Breast epithelium (tissue), 4 donors: Measurements from ENCODE around the gene MAD1L1. TPM values are rescaled to one million over a fixed set of nuclear protein-coding genes. Genes with fewer than 3 reads are reported as not detected.
A peak's percentile ranks its signal among the peaks of the same experiment; 100 is the strongest.

ENCODE experiments used
- DNase-seq, 2 donors: peaks; one replicate each; pipeline ENCODE4 v3.0.0-alpha.2; 2019; ENCODE audit warnings: low spot score in 2 of 2
- H3K27ac ChIP-seq, 2 donors: fragments of 200-600 bp; sonication (generic) in 1 of 2; one replicate each; pipeline ENCODE4 v1.5.1; 2016 to 2019; ENCODE audit warnings: mild to moderate bottlenecking in 1 of 2
- H3K27me3 ChIP-seq, 2 donors: fragments of 200-600 bp; sonication (generic) in 1 of 2; one replicate each; pipeline versions ENCODE4 v1.5.1 to v1.6.0; 2017 to 2019; ENCODE audit warnings: control low read depth in 1 of 2, mild to moderate bottlenecking in 1 of 2
- H3K36me3 ChIP-seq: fragments of 200-600 bp; one replicate; pipeline ENCODE4 v1.5.1; 2019
- H3K4me1 ChIP-seq, 2 donors: fragments of 200-600 bp; sonication (generic); one replicate each; pipeline ENCODE4 v1.5.1; 2016 to 2019; ENCODE audit warnings: control low read depth in 1 of 2
- H3K4me3 ChIP-seq, 3 donors: fragments of 200-600 bp; sonication (generic); 1 replicate in 2 of 3; 2 replicates in 1 of 3; pipeline ENCODE4 v1.5.1; 2016 to 2019; ENCODE audit warnings: mild to moderate bottlenecking in 3 of 3, moderate library complexity in 2 of 3
- H3K9me3 ChIP-seq, 2 donors: fragments of 200-600 bp; sonication (generic) in 1 of 2; one replicate each; pipeline ENCODE4 v1.5.1; 2016 to 2019; ENCODE audit warnings: control low read depth in 1 of 2
- POLR2A ChIP-seq: fragments of 450-650 bp; IDR thresholded peaks from one replicate; pipeline ENCODE4 v1.6.1; 2016; ENCODE audit warnings: antibody characterized with exemption, mild to moderate bottlenecking, moderate library complexity
- POLR2AphosphoS5 ChIP-seq, 3 donors: sonication (generic); formaldehyde crosslinking; IDR thresholded peaks; one replicate each; pipeline ENCODE4 v1.6.1; 2017; ENCODE audit warnings: antibody characterized with exemption in 3 of 3
- intact Hi-C: fragments of 100-400 bp; cut with DNase I; formaldehyde crosslinking; loops from one replicate; pipeline ENCODE4 v1.15.1; 2023; ENCODE audit warnings: low total_unique reads
- total RNA-seq, 3 donors: library from RNA; depleted of rRNA; stranded (reverse); fragments of >200 nt; gene quantifications; one replicate each; pipeline ENCODE4 v1.1.0, GENCODE V29; 2016
- TF ChIP-seq, protein P1 (sequence below), 3 donors: fragments of 450-650 bp; IDR thresholded peaks; one replicate each; pipeline ENCODE4 v1.5.1; 2016 to 2017; ENCODE audit warnings: antibody characterized with exemption in 3 of 3, mild to moderate bottlenecking in 3 of 3, moderate library complexity in 3 of 3

MAD1L1 gene
- total RNA-seq, 3 donors from 2014 or later = 27.7 to 33.9 (median 28.8) TPM

DNA sequence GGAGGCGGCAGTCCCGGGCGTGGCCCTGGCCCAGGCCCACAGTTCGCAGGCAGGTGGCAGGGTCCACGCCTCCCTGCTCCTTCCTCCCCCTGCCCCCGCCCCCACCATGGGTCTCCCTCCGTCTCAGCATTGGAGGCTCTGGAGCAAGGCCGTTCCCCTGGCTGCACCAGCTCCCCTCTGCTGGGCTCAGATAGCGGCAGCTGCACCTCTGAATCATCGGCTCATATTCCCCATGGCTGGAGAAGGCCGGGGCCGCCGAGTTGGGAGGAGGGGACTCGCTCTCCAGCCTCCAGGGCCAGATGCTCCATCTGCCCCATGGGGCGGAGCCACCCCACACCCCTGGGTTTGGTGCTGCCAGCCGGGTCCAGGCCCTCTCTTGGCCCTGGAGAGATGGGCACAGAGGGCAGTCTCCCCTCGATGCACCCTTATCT is 417.7 kb downstream of the MAD1L1 start:
- H3K27me3 ChIP-seq = no peaks in the 10 kb centered on the region
- intact Hi-C loops = no loop called here
- no peaks in the 10 kb centered on the region for H3K36me3 ChIP-seq
- H3K27ac ChIP-seq = no peak overlapping the region
- no peaks in the 10 kb centered on the region for H3K4me1 ChIP-seq
- no peaks in the 10 kb centered on the region for H3K9me3 ChIP-seq
- TF ChIP-seq POLR2A (no peak), POLR2AphosphoS5 (IDR thresholded peaks at IDR 0.05) (no peak)
- TF ChIP-seq, protein P1, sequence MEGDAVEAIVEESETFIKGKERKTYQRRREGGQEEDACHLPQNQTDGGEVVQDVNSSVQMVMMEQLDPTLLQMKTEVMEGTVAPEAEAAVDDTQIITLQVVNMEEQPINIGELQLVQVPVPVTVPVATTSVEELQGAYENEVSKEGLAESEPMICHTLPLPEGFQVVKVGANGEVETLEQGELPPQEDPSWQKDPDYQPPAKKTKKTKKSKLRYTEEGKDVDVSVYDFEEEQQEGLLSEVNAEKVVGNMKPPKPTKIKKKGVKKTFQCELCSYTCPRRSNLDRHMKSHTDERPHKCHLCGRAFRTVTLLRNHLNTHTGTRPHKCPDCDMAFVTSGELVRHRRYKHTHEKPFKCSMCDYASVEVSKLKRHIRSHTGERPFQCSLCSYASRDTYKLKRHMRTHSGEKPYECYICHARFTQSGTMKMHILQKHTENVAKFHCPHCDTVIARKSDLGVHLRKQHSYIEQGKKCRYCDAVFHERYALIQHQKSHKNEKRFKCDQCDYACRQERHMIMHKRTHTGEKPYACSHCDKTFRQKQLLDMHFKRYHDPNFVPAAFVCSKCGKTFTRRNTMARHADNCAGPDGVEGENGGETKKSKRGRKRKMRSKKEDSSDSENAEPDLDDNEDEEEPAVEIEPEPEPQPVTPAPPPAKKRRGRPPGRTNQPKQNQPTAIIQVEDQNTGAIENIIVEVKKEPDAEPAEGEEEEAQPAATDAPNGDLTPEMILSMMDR (IDR thresholded peaks at IDR 0.05) = no peak
- DNase-seq = peak in 1 of 2 donors; percentile 7
- no peak overlapping the region for H3K4me3 ChIP-seq

DNA sequence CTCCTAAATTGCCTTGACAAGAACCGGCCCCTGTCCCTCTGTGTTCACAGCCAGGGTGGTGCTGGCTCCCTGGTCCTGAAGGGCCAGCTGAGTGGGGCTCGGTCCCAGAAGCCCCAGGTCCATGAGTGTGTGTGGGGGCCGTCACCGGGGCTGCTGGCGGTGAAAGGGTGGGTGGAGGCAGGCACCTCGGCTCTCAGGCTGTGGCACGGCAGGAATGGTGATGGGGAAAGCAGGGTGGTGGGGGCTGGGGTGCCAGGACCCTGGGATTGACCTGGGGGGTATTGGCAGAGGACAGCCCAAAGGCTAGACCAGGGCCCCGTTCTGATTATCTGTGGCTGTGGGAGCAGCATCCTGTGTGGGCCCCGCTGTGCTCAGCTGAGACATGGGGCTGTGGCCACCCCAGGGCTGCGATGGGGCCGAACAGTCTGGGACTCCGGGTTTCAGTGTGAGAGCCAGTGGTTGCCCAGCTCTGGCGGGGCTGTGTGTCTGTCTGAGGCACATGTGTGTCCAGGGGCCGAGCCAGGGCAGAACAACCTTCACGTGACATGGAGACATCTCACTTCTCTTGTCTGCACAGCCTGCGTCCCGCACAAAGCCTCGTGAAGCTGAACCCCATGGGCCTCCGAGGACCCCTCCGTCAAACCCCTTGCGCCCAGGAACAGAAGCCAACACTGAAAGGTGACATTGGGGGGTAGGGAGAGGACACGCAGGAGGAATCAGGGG is 418.5 kb downstream of the MAD1L1 start:
- Histone ChIP-seq H3K9me3 (no peaks in the 10 kb centered on the region), H3K27me3 (no peaks in the 10 kb centered on the region), H3K4me3 (no peak overlapping the region), H3K27ac (no peak overlapping the region), H3K36me3 (no peaks in the 10 kb centered on the region), H3K4me1 (no peaks in the 10 kb centered on the region)
- peak in 1 of 2 donors; percentile 4 for DNase-seq
- TF ChIP-seq POLR2AphosphoS5 (IDR thresholded peaks at IDR 0.05) (no peak), POLR2A (no peak)
- TF ChIP-seq, protein P1 (IDR thresholded peaks at IDR 0.05) = no peak
- intact Hi-C loops = no loop called here

DNA sequence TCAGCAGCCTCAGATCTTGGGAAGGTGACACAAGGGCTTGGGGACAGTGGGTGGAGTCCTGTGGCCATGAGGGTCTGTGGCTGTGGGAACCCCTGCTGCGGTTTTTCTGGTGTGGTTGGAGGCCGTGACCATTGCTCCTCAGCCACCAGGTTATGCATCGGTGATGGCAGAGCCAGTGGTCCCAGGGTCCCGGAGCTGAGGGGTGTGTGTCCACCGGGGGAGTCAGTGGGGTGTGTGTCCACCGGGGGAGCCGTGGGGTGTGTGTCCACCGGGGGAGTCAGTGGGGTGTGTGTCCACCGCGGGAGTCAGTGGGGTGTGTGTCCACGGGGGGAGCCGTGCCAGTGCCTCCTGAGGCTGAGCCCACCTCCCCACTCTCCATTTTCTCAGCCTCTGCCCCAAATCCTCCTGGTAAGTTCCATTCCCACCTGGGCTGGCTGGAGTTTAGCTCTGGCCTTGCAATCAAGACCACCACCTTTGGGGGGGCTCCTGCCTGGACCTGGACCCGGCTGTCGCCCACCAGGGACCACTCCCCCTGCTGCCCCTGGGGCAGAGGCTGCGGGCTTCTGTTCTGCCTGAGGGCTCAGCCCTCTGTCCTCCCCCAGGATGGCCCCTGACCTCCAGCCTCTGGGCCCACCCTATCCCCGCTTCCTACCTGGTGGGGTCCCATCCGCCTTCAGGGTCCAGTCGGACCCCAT is 419.2 kb downstream of the MAD1L1 start:
- H3K36me3 ChIP-seq = no peaks in the 10 kb centered on the region
- no peak for TF ChIP-seq POLR2A
- no peak for TF ChIP-seq POLR2AphosphoS5 (IDR thresholded peaks at IDR 0.05)
- TF ChIP-seq, protein P1 (IDR thresholded peaks at IDR 0.05) = no peak
- no peak overlapping the region for H3K27ac ChIP-seq
- intact Hi-C loops = no loop called here
- no peak overlapping the region for H3K4me3 ChIP-seq
- DNase-seq = peak in 1 of 2 donors; percentile 8
- H3K9me3 ChIP-seq = no peaks in the 10 kb centered on the region
- no peaks in the 10 kb centered on the region for H3K27me3 ChIP-seq
- no peaks in the 10 kb centered on the region for H3K4me1 ChIP-seq

DNA sequence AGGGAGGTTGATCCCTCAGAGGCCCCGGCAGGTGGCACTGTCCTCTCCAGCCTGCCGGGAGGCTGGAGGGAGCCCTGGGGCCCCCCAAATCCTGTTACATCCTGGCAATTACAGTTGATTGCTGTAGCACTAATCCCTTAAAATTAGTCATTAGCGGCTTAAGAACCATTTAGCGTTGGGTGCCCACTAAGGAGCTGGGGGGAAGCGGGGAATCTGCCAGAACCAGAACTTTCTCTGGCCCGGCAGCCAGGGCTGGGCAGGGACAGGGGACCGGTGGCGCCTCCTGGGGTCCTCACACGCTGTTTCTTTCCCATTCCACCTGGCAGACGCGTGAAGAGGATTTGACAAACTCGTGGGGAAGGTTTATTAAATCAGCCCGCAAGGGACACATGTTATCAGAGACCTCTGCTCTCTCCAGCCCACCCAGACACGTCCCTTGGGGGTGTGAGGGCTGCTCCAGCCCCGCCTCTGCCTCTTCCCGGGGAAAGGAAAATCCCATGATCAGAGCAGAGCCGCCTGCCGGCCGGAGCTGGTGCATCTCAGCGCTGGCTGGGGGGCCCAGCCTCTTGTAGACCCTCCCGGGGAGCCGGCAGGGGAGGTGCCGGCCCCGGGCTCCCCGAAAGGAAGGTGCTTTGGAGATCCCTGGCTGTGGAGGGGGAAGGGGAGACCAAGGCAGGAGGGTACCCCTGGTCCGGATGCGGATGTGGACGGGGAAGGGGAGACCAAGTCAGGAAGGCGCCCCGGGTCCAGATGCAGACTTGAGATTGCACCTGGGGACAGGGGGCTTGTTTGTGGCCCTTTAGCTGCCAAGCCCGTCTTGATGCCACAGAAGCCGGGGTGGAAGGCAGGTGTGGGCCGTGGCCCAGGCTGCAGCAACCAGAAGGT is 420.0 kb downstream of the MAD1L1 start:
- TF ChIP-seq POLR2AphosphoS5 (IDR thresholded peaks at IDR 0.05) = no peak
- TF ChIP-seq, protein P1 (IDR thresholded peaks at IDR 0.05) = peak in 1 of 3 donors; percentile 41
- no peak for TF ChIP-seq POLR2A

More for the DNA sequence above, 420.0 kb downstream of the MAD1L1 start:
- no peak overlapping the region for H3K27ac ChIP-seq
- H3K27me3 ChIP-seq = no peaks in the 10 kb centered on the region
- H3K4me1 ChIP-seq = no peaks in the 10 kb centered on the region
- peak in 1 of 2 donors; percentile 13 for DNase-seq
- intact Hi-C loops = no loop called here
- no peaks in the 10 kb centered on the region for H3K9me3 ChIP-seq
- no peaks in the 10 kb centered on the region for H3K36me3 ChIP-seq
- no peak overlapping the region for H3K4me3 ChIP-seq
